OCI-LY7 (cell line): ENCODE measurements around the gene FAM107B. TPM values are rescaled to one million over a fixed set of nuclear protein-coding genes. Genes with fewer than 3 reads are reported as not detected.

Experiments used
- BruUV-seq: library from RNA; stranded (reverse); fragments of 400-500 nt; replicated peaks from 2 replicates; lab custom pipeline; 2021; lab: Mats Ljungman, UMichigan
- CTCF ChIA-PET: fragments of 300-600 bp; sonication (Branson Sonifier 250); formaldehyde crosslinking; loops from one replicate; lab custom pipeline; 2022; ENCODE audit warnings: antibody characterized with exemption; ENCODE audit not compliant: unreplicated experiment; lab: Charles Lee
- POLR2A ChIA-PET: fragments of 300-600 bp; sonication (Branson Sonifier 250); formaldehyde crosslinking; loops from one replicate; lab custom pipeline; 2022; ENCODE audit warnings: antibody characterized with exemption; lab: Charles Lee
- DNase-seq: peaks from one replicate; pipeline ENCODE4 v3.0.0-alpha.2; 2015; ENCODE audit warnings: low spot score
- H2AFZ ChIP-seq: fragments of 200-600 bp; sonication (generic), shearing (Covaris generic); 2 replicates; pipeline ENCODE4 v1.6.1; 2014; ENCODE audit warnings: mild to moderate bottlenecking, antibody characterized with exemption, low read length, moderate library complexity
- H3K27ac ChIP-seq: fragments of 200-600 bp; sonication (generic); 2 replicates; pipeline ENCODE4 v1.5.1; 2014; ENCODE audit warnings: mixed run types, low read depth, mild to moderate bottlenecking, moderate library complexity, low read length, inconsistent platforms; ENCODE audit not compliant: poor library complexity, severe bottlenecking
- H3K36me3 ChIP-seq: fragments of 200-600 bp; sonication (generic); 2 replicates; pipeline ENCODE4 v1.6.1; 2014; ENCODE audit warnings: mild to moderate bottlenecking, antibody characterized with exemption, low read length, moderate library complexity, mixed read lengths; ENCODE audit not compliant: insufficient read depth
- H3K4me1 ChIP-seq: fragments of 200-600 bp; sonication (generic); 2 replicates; pipeline ENCODE4 v1.5.1; 2014; ENCODE audit warnings: mild to moderate bottlenecking, low read length; ENCODE audit not compliant: insufficient read depth, poor library complexity, severe bottlenecking
- H3K4me2 ChIP-seq: fragments of 200-600 bp; sonication (generic); 2 replicates; pipeline ENCODE4 v1.6.1; 2014; ENCODE audit warnings: mild to moderate bottlenecking, low read length
- H3K4me3 ChIP-seq: fragments of 200-600 bp; sonication (generic); 2 replicates; pipeline ENCODE4 v1.5.1; 2014; ENCODE audit warnings: mild to moderate bottlenecking, low read depth, low read length; ENCODE audit not compliant: poor library complexity, severe bottlenecking
- H3K79me2 ChIP-seq: fragments of 200-600 bp; sonication (generic); 2 replicates; pipeline ENCODE4 v1.6.1; 2016; ENCODE audit warnings: low read depth, mild to moderate bottlenecking, low read length, moderate library complexity, mixed read lengths; ENCODE audit not compliant: insufficient read depth
- H3K9me2 ChIP-seq: fragments of 200-600 bp; sonication (generic); 2 replicates; pipeline ENCODE4 v1.6.1; 2016; ENCODE audit warnings: mild to moderate bottlenecking, low read length, mixed read lengths; ENCODE audit not compliant: insufficient read depth
- H3K9me3 ChIP-seq: fragments of 200-600 bp; sonication (generic); 2 replicates; pipeline ENCODE4 v1.6.1; 2014; ENCODE audit warnings: mild to moderate bottlenecking, mixed run types, low read length, mixed read lengths
- H4K20me1 ChIP-seq: fragments of 200-600 bp; sonication (generic); 2 replicates; pipeline ENCODE4 v1.6.1; 2014; ENCODE audit warnings: mild to moderate bottlenecking, antibody characterized with exemption, low read length, moderate library complexity, mixed read lengths; ENCODE audit not compliant: insufficient read depth
- EZH2phosphoT487 ChIP-seq: fragments of 200-600 bp; sonication (generic); IDR thresholded peaks from 2 replicates; pipeline ENCODE4 v1.6.1; 2018; ENCODE audit warnings: low read depth, borderline replicate concordance, mild to moderate bottlenecking, mixed run types, antibody characterized with exemption, low read length, moderate library complexity, mixed read lengths
- intact Hi-C: fragments of 100-400 bp; cut with micrococcal nuclease; formaldehyde crosslinking; loops from one replicate; pipeline ENCODE4 v1.10.0; 2022; ENCODE audit not compliant: unreplicated experiment
- total RNA-seq, 2 experiments: library from RNA; depleted of rRNA in 1 of 2; stranded (reverse); fragments of >200 nt in 1 of 2; shearing (Covaris generic) in 1 of 2; gene quantifications; 2 replicates each; pipeline ENCODE4 v1.2.3, GENCODE V29; 2014 to 2022
- TF ChIP-seq, protein P1 (sequence below): fragments of 200-600 bp; sonication (generic); conservative IDR thresholded peaks from 2 replicates; pipeline ENCODE4 v1.5.1; 2014; ENCODE audit warnings: mild to moderate bottlenecking, antibody characterized with exemption, low read length, moderate library complexity, mixed read lengths

The FAM107B gene
- total RNA-seq, 2 experiments from 2014 or later, result 114 to 398 TPM

DNA sequence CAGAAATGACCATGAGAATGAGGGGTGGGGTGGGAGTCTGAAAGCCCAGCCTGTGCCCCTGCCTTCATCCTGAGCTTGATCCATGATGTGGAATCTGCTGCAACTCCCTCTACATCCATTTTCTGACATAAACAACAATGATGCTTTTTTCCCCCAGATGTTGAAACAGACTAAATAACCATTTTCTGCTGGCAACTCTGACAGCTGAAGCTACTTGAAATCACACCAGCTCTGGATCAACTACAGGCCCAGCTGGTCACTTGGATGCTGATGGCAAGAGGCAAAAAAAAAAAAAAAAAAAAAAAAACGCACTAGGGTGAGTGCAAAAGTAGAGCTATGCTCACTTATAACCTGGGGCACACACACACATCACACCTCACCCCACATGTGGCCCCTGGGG, 74.2 kb downstream of the FAM107B start:
- H3K27ac ChIP-seq, result no peak overlapping the region
- TF ChIP-seq, protein P1, sequence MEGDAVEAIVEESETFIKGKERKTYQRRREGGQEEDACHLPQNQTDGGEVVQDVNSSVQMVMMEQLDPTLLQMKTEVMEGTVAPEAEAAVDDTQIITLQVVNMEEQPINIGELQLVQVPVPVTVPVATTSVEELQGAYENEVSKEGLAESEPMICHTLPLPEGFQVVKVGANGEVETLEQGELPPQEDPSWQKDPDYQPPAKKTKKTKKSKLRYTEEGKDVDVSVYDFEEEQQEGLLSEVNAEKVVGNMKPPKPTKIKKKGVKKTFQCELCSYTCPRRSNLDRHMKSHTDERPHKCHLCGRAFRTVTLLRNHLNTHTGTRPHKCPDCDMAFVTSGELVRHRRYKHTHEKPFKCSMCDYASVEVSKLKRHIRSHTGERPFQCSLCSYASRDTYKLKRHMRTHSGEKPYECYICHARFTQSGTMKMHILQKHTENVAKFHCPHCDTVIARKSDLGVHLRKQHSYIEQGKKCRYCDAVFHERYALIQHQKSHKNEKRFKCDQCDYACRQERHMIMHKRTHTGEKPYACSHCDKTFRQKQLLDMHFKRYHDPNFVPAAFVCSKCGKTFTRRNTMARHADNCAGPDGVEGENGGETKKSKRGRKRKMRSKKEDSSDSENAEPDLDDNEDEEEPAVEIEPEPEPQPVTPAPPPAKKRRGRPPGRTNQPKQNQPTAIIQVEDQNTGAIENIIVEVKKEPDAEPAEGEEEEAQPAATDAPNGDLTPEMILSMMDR, result no peak
- TF ChIP-seq EZH2phosphoT487, result no peak
- no peaks in the 10 kb centered on the region for H3K9me2 ChIP-seq
- POLR2A ChIA-PET, result interaction anchor here (0.6 to 1.0 kb wide), 5 partner anchors 11 to 114 kb away, joined by 3 to 7 read pairs (median 4); no protein-coding TSS in a partner anchor
- peaks cover 13% of the 10 kb centered on the region for H3K4me1 ChIP-seq
- CTCF ChIA-PET, result interaction anchor here (0.6 to 0.7 kb wide), 2 partner anchors 11 to 238 kb away, joined by 3 to 12 read pairs; no protein-coding TSS in a partner anchor
- no peak overlapping the region for H3K4me3 ChIP-seq
- H3K9me3 ChIP-seq, result no peaks in the 10 kb centered on the region
- H3K4me2 ChIP-seq, result no peak overlapping the region
- no peaks in the 10 kb centered on the region for H4K20me1 ChIP-seq
- H3K79me2 ChIP-seq, result no peaks in the 10 kb centered on the region
- intact Hi-C loops, result no loop called here
- BruUV-seq, result no TSS peak
- H2AFZ ChIP-seq, result no peak overlapping the region
- DNase-seq, result no peak
- H3K36me3 ChIP-seq, result no peaks in the 10 kb centered on the region

- Histone ChIP-seq H3K27ac (no peak overlapping the region), H3K4me1 (peaks cover 8% of the 10 kb centered on the region), H3K9me3 (no peaks in the 10 kb centered on the region), H3K4me2 (no peak overlapping the region), H3K9me2 (no peaks in the 10 kb centered on the region), H4K20me1 (no peaks in the 10 kb centered on the region), H3K36me3 (no peaks in the 10 kb centered on the region), H3K4me3 (no peak overlapping the region), H2AFZ (no peak overlapping the region), H3K79me2 (no peaks in the 10 kb centered on the region)
- no peak for DNase-seq
- TF ChIP-seq EZH2phosphoT487, result no peak
- TF ChIP-seq, protein P1, result no peak
- CTCF ChIA-PET, result no interaction called here
- BruUV-seq, result no TSS peak
- POLR2A ChIA-PET, result interaction anchor here (0.6 to 0.8 kb wide), 2 partner anchors 11 to 125 kb away, joined by 5 to 7 read pairs; no protein-coding TSS in a partner anchor
- intact Hi-C loops, result no loop called here
These were observed 75.2 kb downstream of the FAM107B start for GRCh38 chr10:14699482-14699881.

DNA sequence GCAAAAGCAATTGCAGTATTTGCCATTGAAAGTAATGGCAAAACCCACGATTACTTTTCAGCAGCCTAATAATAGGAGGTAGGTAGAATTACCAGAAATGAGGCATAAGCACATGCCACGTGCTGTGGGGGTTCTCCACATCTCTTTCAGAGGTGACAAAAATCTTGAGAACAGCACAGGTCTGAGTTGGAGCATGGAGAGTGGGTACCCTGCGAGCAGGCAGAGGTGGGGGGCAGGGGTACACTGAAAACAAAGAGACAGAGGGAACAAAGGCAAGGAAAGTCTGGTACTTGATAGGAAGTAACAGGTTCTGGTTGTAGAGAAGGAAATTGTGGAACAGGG, 75.9 kb downstream of the FAM107B start:
- no peaks in the 10 kb centered on the region for H3K36me3 ChIP-seq
- 0 out of 2 replicates have a peak overlapping the region, but pooled peaks have one; percentile 1 for H2AFZ ChIP-seq
- ChIA-PET CTCF (no interaction called here), POLR2A (interaction anchor here (0.6 kb wide), 1 partner anchor 126 kb away, joined by 5 read pairs; no protein-coding TSS in a partner anchor)
- H3K79me2 ChIP-seq, result no peaks in the 10 kb centered on the region
- no peaks in the 10 kb centered on the region for H3K9me3 ChIP-seq
- H3K9me2 ChIP-seq, result no peaks in the 10 kb centered on the region
- no peak for DNase-seq
- H3K27ac ChIP-seq, result no peak overlapping the region
- TF ChIP-seq EZH2phosphoT487, result no peak
- TF ChIP-seq, protein P1, result no peak
- H3K4me1 ChIP-seq, result peaks cover 8% of the 10 kb centered on the region
- H4K20me1 ChIP-seq, result no peaks in the 10 kb centered on the region
- no peak overlapping the region for H3K4me2 ChIP-seq
- BruUV-seq, result no TSS peak
- H3K4me3 ChIP-seq, result no peak overlapping the region
- intact Hi-C loops, result no loop called here
